GM21381 (cell line): ENCODE results near the gene FAM227B.
"Not testable (repeated sequence)": the region's sequence is repeated elsewhere in the genome, so short reads cannot be mapped to it uniquely, and the experiment has no call there.

Experiments used
- ATAC-seq: cut with Tn5 transposase; IDR thresholded peaks from one replicate; pipeline ENCODE4 v1.9.1; 2021; ENCODE audit warnings: mild to moderate bottlenecking, moderate library complexity; ENCODE audit not compliant: unreplicated experiment

FAM227B gene

GRCh38 chr15:49612240-49612639 lies 8.4 kb downstream of the FAM227B start:
- not testable (repeated sequence) for ATAC-seq

GRCh38 chr15:49610157-49610918 lies 10.3 kb downstream of the FAM227B start:
- no peak for ATAC-seq

GRCh38 chr15:49606594-49606993 lies 14.0 kb downstream of the FAM227B start:
- no peak for ATAC-seq

GRCh38 chr15:49605588-49605987 lies 15.0 kb downstream of the FAM227B start:
- ATAC-seq, result no peak

DNA sequence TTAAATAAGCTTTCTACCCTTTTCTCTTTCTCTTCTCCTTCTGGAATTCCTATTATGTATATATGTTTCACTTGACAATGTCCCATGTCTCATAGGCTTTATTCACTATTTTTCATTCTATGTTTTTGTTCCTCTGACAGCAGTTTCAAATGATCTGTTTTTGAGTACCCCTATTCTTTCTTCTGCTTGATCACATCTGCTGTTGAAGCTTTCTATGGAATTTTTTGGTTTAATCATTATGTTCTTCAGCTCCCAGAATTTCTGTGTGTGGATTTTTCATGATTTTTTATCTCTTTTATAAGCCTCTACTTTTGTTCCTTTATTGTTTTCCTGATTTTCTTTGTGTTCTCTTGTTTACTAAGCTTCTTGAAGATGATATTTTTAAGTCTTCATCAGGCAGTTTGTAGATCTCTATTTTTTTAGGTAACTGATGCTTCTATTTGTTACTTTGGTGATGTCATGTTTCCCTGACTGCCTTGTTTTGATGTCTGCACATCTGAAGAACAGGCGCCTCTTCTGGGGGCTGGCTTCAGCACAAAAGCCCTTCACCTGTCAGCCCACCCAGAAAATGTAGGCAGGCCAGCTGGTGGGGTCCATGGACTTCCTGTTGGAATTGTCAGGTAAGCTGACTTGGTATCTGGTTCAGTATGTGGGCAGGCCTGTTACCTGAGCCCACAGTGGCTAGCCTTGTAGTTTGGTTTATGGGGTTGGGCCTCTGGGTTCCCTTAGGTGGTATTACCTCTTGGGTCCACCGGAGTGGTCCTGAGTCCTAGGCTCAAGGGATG lies 15.8 kb downstream of the FAM227B start:
- ATAC-seq, result no peak

DNA sequence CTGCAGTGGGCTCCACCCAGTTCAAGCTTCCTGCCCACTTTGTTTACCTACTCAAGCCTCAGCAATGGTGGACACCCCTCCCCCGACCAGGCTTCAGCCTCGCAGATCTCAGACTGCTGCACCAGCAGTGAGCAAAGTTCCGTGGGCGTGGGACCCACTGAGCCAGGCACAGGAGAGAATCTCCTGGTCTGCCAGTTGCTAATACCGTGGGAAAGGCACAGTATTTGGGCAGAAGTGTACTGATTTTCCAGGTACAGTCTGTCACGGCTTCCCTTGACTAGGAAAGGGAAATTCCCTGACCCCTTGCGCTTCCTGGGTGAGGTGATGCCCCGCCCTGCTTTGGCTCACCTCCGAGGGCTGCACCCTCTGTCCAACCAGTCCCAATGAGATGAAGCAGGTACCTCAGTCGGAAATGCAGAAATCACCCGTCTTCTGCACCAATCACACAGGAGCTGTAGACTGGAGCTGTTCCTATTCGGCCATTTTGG lies 27.7 kb downstream of the FAM227B start:
- ATAC-seq, result not testable (repeated sequence)

GRCh38 chr15:49589030-49589429 lies 31.6 kb downstream of the FAM227B start:
- peak; percentile 94 for ATAC-seq

- ATAC-seq, result no peak
These were observed 47.2 kb downstream of the FAM227B start for GRCh38 chr15:49573421-49573820.

- no peak for ATAC-seq
These were observed 49.9 kb downstream of the FAM227B start for GRCh38 chr15:49570672-49571071.

- no peak for ATAC-seq
These were observed 50.4 kb downstream of the FAM227B start for GRCh38 chr15:49570174-49570573.

DNA sequence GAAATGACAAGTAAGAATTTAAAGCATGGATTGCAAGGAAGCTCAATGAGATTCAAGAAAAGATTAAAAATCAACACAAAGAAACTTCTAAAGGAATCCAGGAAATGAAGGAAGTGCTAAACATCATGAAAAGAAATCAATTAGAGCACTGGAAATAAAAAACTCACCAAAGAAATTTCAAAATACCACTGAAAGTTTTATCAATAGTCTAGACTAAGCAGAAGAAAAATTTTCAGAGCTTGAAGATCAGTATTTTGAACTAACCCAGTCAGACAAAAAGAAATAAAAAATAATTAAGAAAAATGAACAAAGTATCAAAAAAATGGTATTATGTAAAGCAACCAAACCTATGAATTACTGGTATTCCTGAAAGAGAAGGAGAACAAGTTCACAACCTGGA lies 60.6 kb downstream of the FAM227B start:
- no peak for ATAC-seq

DNA sequence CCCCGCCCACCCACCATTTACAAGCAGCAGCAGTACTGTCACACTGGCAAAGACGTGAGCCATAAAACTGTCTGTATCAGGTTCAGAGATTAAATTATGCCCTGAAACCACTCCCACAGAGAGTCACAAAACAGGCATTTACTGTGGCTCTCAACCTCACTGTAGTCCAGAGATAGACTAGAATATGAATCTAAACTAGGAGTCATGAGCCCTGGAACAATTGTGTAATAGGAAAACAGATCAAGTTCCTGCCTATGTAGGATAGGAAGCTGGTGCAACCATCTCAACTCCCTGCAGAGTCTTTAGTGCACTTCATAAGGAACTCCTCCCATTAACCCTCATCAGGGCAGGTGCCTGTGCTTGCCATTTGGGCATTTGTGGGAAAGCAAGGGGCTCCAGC lies 61.7 kb downstream of the FAM227B start:
- ATAC-seq, result no peak

GRCh38 chr15:49556437-49556836 lies 64.2 kb downstream of the FAM227B start:
- no peak for ATAC-seq

- not testable (repeated sequence) for ATAC-seq
These were observed 70.3 kb downstream of the FAM227B start for GRCh38 chr15:49550342-49550741.

- ATAC-seq, result no peak
These were observed 82.1 kb downstream of the FAM227B start for GRCh38 chr15:49538520-49538919.

DNA sequence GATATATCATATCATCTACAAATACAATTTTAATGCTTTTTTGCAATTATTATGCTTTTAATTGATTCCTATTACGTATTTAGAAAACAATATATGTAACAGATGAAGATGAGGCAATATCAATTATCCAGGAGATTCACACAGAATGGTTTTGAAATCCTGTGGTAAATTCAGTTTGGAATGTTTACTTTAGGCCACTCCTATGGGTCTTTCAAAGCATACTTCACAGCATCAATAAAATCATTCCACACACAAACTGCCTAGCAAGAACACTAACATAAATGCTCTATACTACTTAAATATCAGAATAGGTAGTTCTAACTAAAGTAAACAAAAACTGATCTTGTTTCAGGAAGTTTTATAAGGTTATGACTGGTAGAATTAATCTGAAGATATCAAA lies 90.5 kb downstream of the FAM227B start:
- ATAC-seq, result no peak

- no peak for ATAC-seq
These were observed 92.3 kb downstream of the FAM227B start for GRCh38 chr15:49528289-49528688.

GRCh38 chr15:49521802-49522201 lies 98.8 kb downstream of the FAM227B start:
- ATAC-seq, result no peak

DNA sequence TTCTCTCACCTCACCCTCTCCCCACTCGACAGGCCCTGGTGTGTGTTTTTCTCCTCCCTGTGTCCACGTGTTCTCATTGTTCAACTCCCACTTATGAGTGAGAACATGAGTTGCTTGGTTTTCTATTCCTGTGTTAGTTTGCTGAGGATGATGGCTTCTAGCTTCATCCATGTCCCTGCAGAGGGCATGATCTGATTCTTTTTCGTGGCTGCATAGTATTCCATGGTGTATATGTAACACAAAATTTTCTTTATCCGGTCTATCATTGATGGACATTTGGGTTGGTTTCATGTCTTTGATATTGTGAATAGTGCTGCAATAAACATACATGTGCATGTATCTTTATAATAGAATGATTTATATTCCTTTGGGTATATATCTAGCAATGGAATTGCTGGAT lies 107.9 kb downstream of the FAM227B start:
- not testable (repeated sequence) for ATAC-seq

- no peak for ATAC-seq
These were observed 113.4 kb downstream of the FAM227B start for GRCh38 chr15:49507261-49507660.

- no peak for ATAC-seq
These were observed 114.3 kb downstream of the FAM227B start for GRCh38 chr15:49506341-49506740.

- ATAC-seq, result no peak
These were observed 119.0 kb downstream of the FAM227B start for GRCh38 chr15:49501586-49501985.
